H1 (cell line): ENCODE measurements around the gene HIVEP3.

Experiments
- CBX8 ChIP-seq: fragments of 300-800, 300-1000 bp; sonication (generic); IDR thresholded peaks from 2 replicates; pipeline ENCODE4 v1.7.1; 2016; ENCODE audit warnings: low read depth, low read length, borderline replicate concordance
- CHD1 ChIP-seq: IDR thresholded peaks from 2 replicates; pipeline ENCODE4 v1.6.1; 2012; ENCODE audit warnings: low read depth, low read length, improper control_type of control experiment
- CHD2 ChIP-seq: IDR thresholded peaks from 2 replicates; pipeline ENCODE4 v1.6.1; 2012; ENCODE audit warnings: low read length, improper control_type of control experiment
- HDAC6 ChIP-seq: IDR thresholded peaks from one replicate; pipeline ENCODE4 v1.7.1; 2012; ENCODE audit warnings: low read depth, mild to moderate bottlenecking, inconsistent platforms, low read length, moderate library complexity
- MAFK ChIP-seq: IDR thresholded peaks from 2 replicates; pipeline ENCODE4 v1.6.1; 2012; ENCODE audit warnings: low read depth, mild to moderate bottlenecking, improper control_type of control experiment, low read length
- POLR2A ChIP-seq, 2 experiments: IDR thresholded peaks; 1 replicate in 1 of 2; 2 replicates in 1 of 2; pipeline ENCODE4 v1.6.1; 2011; ENCODE audit warnings: low read depth in 2 of 2, low read length in 2 of 2, mild to moderate bottlenecking in 2 of 2; ENCODE audit errors: control extremely low read depth in 1 of 2
- SP4 ChIP-seq: IDR thresholded peaks from 2 replicates; pipeline ENCODE4 v1.6.1; 2012; ENCODE audit warnings: low read length, inconsistent platforms
- TAF1 ChIP-seq: IDR thresholded peaks from 2 replicates; pipeline ENCODE4 v1.6.1; 2011; ENCODE audit warnings: mild to moderate bottlenecking, low read depth, low read length
- TF ChIP-seq, protein P1 (sequence below), 3 experiments: IDR thresholded peaks; 1 replicate in 2 of 3; 2 replicates in 1 of 3; pipeline versions ENCODE4 v1.5.1 to v1.6.1; 2011; ENCODE audit warnings: low read length in 3 of 3, mild to moderate bottlenecking in 3 of 3, inconsistent platforms in 2 of 3, low read depth in 1 of 3, moderate library complexity in 1 of 3; ENCODE audit not compliant: insufficient read depth in 1 of 3; ENCODE audit errors: control extremely low read depth in 1 of 3
- TF ChIP-seq, protein P2 (sequence below): IDR thresholded peaks from 2 replicates; pipeline ENCODE4 v1.6.1; 2012; ENCODE audit warnings: low read length, inconsistent platforms

GRCh38 chr1:41573194-41573593 lies 345.5 kb downstream of the HIVEP3 start:
- no peak for TF ChIP-seq SP4
- no peak for TF ChIP-seq POLR2A (IDR thresholded peaks at IDR 0.05; ENCODE audit: control extremely low read depth in 1 of 2, low read depth in 2 of 2, low read length in 2 of 2)
- no peak for TF ChIP-seq HDAC6
- TF ChIP-seq, protein P1, sequence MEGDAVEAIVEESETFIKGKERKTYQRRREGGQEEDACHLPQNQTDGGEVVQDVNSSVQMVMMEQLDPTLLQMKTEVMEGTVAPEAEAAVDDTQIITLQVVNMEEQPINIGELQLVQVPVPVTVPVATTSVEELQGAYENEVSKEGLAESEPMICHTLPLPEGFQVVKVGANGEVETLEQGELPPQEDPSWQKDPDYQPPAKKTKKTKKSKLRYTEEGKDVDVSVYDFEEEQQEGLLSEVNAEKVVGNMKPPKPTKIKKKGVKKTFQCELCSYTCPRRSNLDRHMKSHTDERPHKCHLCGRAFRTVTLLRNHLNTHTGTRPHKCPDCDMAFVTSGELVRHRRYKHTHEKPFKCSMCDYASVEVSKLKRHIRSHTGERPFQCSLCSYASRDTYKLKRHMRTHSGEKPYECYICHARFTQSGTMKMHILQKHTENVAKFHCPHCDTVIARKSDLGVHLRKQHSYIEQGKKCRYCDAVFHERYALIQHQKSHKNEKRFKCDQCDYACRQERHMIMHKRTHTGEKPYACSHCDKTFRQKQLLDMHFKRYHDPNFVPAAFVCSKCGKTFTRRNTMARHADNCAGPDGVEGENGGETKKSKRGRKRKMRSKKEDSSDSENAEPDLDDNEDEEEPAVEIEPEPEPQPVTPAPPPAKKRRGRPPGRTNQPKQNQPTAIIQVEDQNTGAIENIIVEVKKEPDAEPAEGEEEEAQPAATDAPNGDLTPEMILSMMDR (IDR thresholded peaks at IDR 0.05; ENCODE audit: control extremely low read depth in 1 of 3, insufficient read depth in 1 of 3, low read depth in 1 of 3, low read length in 3 of 3), result no peak
- no peak for TF ChIP-seq CHD2
- TF ChIP-seq TAF1, result no peak
- no peak for TF ChIP-seq MAFK
- TF ChIP-seq CHD1, result no peak
- TF ChIP-seq, protein P2, sequence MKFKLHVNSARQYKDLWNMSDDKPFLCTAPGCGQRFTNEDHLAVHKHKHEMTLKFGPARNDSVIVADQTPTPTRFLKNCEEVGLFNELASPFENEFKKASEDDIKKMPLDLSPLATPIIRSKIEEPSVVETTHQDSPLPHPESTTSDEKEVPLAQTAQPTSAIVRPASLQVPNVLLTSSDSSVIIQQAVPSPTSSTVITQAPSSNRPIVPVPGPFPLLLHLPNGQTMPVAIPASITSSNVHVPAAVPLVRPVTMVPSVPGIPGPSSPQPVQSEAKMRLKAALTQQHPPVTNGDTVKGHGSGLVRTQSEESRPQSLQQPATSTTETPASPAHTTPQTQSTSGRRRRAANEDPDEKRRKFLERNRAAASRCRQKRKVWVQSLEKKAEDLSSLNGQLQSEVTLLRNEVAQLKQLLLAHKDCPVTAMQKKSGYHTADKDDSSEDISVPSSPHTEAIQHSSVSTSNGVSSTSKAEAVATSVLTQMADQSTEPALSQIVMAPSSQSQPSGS, result no peak
- TF ChIP-seq CBX8, result no peak
